ENCODE results near the gene NQO2.
A peak's percentile ranks its signal among the peaks of the same experiment; 100 is the strongest.

Gene NQO2, protein sequence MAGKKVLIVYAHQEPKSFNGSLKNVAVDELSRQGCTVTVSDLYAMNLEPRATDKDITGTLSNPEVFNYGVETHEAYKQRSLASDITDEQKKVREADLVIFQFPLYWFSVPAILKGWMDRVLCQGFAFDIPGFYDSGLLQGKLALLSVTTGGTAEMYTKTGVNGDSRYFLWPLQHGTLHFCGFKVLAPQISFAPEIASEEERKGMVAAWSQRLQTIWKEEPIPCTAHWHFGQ

DNA sequence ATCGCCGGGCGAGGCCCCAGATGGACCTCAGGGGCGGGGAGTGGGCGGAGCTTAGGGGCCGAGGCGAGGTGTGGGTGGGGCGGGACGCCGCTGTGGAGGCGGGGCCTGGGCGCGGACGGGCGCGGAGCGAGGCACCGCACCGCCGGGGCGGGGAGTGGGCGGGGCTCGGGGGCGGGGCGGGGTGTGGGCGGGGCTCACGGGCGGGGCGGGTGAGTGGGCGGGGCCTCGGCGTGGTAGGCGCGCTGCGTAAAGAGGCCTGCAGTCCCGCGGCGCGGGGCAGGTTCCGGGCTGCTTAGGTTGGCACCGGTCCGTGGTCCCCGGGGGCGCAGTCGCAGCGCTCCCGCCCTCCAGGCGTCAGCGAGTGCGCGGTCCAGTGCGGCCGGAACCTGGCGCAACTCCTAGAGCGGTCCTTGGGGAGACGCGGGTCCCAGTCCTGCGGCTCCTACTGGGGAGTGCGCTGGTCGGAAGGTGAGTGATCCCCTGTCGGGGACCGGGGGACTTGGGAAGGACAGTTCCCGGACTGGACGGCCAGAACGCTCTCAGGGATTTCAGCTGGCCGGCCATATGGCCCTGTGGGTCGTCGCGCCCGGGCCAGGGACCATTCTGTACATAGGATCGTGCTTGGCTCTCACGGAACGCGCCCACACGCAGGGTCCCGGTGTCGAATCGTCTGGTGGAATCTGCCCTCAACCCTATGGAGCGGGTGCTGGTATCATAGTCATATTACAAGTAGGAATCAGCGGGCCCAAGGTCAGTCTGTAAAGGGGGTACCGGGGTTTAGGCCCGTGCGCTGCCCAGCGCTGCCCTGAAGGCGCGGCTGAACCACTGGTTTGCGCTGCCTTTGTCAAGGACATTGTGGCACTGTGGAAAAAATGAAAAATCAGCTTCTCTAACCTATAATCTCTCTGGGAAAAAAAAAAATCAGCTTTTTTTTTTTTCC lies at the start of gene NQO2:
Gene NQO2, plus strand, starts transcription at position 277 of the 940 bp plus-strand sequence. CDS start 6,659 bp downstream, outside the sequence.
- TF ChIP-seq, protein P1, sequence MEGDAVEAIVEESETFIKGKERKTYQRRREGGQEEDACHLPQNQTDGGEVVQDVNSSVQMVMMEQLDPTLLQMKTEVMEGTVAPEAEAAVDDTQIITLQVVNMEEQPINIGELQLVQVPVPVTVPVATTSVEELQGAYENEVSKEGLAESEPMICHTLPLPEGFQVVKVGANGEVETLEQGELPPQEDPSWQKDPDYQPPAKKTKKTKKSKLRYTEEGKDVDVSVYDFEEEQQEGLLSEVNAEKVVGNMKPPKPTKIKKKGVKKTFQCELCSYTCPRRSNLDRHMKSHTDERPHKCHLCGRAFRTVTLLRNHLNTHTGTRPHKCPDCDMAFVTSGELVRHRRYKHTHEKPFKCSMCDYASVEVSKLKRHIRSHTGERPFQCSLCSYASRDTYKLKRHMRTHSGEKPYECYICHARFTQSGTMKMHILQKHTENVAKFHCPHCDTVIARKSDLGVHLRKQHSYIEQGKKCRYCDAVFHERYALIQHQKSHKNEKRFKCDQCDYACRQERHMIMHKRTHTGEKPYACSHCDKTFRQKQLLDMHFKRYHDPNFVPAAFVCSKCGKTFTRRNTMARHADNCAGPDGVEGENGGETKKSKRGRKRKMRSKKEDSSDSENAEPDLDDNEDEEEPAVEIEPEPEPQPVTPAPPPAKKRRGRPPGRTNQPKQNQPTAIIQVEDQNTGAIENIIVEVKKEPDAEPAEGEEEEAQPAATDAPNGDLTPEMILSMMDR (IDR thresholded peaks at IDR 0.05; ENCODE audit: extremely low read depth, missing control alignments), result no peak
- peak; percentile 99 for DNase-seq (ENCODE audit: low spot score)

- TF ChIP-seq, protein P1 (IDR thresholded peaks at IDR 0.05; ENCODE audit: extremely low read depth, missing control alignments), result no peak
Measured at GRCh38 chr6:2950713-2951112, 49.0 kb upstream of the NQO2 start.

DNA sequence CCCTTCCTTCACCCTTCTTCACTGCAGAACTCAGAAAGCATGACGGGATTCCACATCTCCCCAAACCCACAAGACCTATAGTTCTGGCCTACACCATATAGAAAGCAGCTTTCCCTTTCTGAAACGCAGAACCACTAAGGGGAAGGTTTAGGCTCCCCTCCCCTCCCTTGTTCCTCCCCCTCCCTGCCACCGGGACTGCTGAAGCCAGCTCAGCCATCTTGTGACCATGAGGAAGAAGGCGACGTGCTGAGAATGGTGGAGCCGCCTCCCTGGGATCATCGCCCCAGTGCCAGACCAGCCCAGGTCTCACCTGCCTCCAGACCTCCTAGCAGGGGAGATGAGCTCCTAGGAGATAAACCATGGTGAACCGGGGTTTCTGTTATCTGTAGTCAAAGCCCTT lies 48.0 kb upstream of the NQO2 start:
- no peak for DNase-seq (ENCODE audit: low spot score)

More at GRCh38 chr6:2950713-2951112, 49.0 kb upstream of the NQO2 start:
- DNase-seq (ENCODE audit: low spot score), result no peak

DNA sequence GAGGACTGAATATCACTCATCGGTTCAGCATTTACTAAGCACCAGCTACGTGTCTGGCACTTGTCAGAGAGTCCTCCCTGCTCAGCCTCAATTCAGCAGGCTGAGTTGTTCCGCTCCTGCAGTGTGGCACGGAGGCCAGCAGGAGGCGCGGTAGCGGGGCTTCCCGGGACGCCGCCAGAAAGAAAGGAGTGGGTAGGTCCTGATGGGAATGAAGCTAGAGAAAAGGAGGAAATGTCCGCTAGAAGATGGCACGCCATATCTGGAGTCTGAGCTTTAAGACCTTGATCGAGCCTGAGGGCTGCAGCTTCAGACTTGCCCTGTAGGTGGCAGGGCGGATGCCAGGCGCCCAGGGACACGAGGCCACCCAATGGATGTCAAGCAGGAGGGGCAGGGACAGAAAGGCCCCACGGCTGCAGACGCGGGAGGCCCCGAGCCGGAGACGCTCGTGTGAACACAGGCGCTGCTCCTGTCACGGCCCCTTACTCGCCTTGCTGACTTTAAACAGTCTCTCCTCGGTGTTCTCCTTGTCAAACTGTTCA lies 47.1 kb upstream of the NQO2 start:
- TF ChIP-seq, protein P1 (IDR thresholded peaks at IDR 0.05; ENCODE audit: extremely low read depth, missing control alignments), result peak; percentile 38
- peak; percentile 42 for DNase-seq (ENCODE audit: low spot score)

More for the DNA sequence above, 48.0 kb upstream of the NQO2 start:
- TF ChIP-seq, protein P1 (IDR thresholded peaks at IDR 0.05; ENCODE audit: extremely low read depth, missing control alignments), result no peak

GRCh38 chr6:2953098-2953497 lies 46.6 kb upstream of the NQO2 start:
- TF ChIP-seq, protein P1 (IDR thresholded peaks at IDR 0.05; ENCODE audit: extremely low read depth, missing control alignments), result no peak
- DNase-seq (ENCODE audit: low spot score), result no peak

DNA sequence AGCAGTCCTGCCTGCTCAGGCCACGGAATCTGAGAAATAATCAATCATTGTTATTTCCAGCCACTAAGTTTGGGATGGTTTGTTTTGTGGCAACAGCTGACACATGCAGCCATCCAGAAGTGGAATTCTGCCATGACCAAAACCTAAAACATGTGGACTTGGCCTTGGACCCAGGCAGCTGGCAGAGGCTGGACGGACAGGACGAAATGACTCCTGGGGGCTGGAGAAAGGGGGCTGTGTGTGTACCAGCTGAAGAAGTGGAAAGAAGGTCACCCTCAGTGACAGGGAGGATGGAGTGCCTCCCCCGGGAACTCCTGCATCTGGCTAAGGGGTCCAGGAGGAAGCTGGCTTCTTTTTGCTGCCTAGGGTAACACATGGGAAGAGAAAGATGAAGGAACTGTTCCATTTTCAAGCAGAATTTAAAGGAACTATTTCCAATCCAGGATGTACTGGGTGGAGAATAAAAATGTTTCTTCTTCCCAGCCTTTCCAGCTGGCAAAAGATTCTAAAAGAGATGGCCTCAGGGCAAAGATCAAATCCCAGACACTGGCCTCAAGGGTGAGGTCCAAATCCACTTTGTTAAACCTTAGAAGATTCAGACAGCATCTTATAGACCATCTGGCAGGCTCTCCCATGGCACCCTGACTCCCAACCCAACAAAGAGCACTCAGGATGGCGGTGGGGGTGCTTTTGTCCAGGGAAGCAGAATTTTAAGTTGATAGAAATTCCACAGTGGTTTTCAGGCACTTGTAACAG lies 42.6 kb upstream of the NQO2 start:
- TF ChIP-seq, protein P1 (IDR thresholded peaks at IDR 0.05; ENCODE audit: extremely low read depth, missing control alignments), result no peak
- no peak for DNase-seq (ENCODE audit: low spot score)
